Progenitor cell of endocrine pancreas (in vitro differentiated cells): Measurements from ENCODE around the gene SLC38A10. TPM values are rescaled to one million over a fixed set of nuclear protein-coding genes. Genes with fewer than 3 reads are reported as not detected.

Experiments
- DNase-seq: peaks from one replicate; pipeline ENCODE4 v3.0.0; 2021; ENCODE audit warnings: low spot score; ENCODE audit not compliant: unreplicated experiment
- H3K27ac Mint-ChIP-seq: 2 replicates; pipeline ENCODE4 v1.8.0; 2021; ENCODE audit warnings: mild to moderate bottlenecking, moderate library complexity, mixed read lengths
- H3K27me3 Mint-ChIP-seq: 2 replicates; pipeline ENCODE4 v1.8.0; 2021; ENCODE audit warnings: mixed read lengths
- H3K36me3 Mint-ChIP-seq: 2 replicates; pipeline ENCODE4 v1.8.0; 2022; ENCODE audit warnings: mixed read lengths; ENCODE audit not compliant: insufficient read depth
- H3K4me1 Mint-ChIP-seq: 2 replicates; pipeline ENCODE4 v1.8.0; 2021; ENCODE audit warnings: low read depth, mixed read lengths
- H3K4me3 Mint-ChIP-seq: 2 replicates; pipeline ENCODE4 v1.8.0; 2021; ENCODE audit warnings: low read depth, mild to moderate bottlenecking, moderate library complexity, mixed read lengths
- H3K9me3 Mint-ChIP-seq: 2 replicates; pipeline ENCODE4 v1.8.0; 2021; ENCODE audit warnings: low read depth, mixed read lengths
- total RNA-seq: library from RNA; stranded (reverse); gene quantifications from 2 replicates; pipeline ENCODE4 v1.2.1, GENCODE V29; 2021
- TF ChIP-seq, protein P1 (sequence below): fragments of 200-600 bp; sonication (generic); IDR thresholded peaks from one replicate; pipeline ENCODE4 v1.5.0; 2021; ENCODE audit warnings: antibody characterized with exemption, mild to moderate bottlenecking; ENCODE audit not compliant: unreplicated experiment

SLC38A10 gene
- total RNA-seq, 1 donor from 2014 or later = 130 TPM

DNA sequence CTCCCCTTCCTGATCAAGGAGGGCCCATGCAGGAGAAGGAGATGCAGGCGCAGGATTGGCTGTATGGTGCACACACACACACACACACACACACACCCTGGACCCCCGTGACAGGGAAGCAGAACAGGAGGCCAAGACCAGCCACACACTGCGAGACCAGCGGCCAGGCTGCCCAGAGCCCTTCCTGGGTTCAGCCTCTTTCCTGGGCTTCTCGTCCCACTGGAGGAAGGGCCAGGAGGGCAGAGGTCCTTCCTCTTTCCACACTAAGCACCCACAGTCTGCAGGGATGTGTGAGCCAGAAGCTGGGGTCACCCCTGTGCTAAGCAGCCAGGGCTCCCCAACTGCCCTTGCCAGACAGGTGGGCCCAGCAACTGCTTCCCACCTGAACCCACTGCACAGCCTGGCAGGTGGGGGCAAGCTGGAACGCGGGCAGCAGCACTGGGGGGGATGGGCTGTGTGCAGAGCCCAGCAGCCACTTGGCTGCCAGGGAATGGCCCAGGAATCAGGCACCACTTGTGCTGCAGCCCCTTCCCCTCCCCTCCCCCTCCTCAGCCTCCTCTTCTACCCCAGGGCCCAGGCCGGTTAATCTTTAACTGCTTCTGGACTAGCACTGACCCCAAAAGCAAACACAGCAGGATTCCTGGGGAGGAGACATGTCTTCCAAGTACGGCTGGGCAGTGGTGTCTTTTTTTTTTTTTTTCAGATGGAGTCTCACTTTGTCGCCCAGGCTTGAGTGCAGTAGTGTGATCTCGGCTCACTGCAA is 44.6 kb upstream of the SLC38A10 start:
- H3K9me3 Mint-ChIP-seq = no peaks in the 10 kb centered on the region
- TF ChIP-seq, protein P1, sequence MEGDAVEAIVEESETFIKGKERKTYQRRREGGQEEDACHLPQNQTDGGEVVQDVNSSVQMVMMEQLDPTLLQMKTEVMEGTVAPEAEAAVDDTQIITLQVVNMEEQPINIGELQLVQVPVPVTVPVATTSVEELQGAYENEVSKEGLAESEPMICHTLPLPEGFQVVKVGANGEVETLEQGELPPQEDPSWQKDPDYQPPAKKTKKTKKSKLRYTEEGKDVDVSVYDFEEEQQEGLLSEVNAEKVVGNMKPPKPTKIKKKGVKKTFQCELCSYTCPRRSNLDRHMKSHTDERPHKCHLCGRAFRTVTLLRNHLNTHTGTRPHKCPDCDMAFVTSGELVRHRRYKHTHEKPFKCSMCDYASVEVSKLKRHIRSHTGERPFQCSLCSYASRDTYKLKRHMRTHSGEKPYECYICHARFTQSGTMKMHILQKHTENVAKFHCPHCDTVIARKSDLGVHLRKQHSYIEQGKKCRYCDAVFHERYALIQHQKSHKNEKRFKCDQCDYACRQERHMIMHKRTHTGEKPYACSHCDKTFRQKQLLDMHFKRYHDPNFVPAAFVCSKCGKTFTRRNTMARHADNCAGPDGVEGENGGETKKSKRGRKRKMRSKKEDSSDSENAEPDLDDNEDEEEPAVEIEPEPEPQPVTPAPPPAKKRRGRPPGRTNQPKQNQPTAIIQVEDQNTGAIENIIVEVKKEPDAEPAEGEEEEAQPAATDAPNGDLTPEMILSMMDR = no peak
- peak overlapping the region; percentile 57 for H3K4me3 Mint-ChIP-seq
- H3K36me3 Mint-ChIP-seq = peaks cover 16% of the 10 kb centered on the region
- H3K27ac Mint-ChIP-seq = peak overlapping the region; percentile 97
- peaks cover 35% of the 10 kb centered on the region for H3K4me1 Mint-ChIP-seq
- DNase-seq = peak; percentile 81
- H3K27me3 Mint-ChIP-seq = no peaks in the 10 kb centered on the region

DNA sequence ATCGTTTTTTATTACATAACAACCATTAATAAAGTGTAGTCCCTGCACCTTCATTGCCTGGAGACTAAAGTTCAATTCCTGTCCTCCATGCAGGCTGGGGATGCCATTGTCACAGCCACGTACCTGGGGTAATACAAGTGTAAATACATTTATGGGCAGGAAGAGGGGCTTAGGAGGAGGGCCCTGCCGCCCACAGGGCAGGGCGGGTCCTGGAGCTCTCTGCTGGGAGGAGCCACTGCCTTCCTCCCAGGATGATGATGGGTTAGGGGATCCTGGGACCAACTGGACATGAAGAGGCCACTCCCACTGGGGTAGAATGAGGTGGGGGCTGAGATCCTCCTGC is 44.1 kb upstream of the SLC38A10 start:
- H3K27ac Mint-ChIP-seq = peak overlapping the region; percentile 97

DNA sequence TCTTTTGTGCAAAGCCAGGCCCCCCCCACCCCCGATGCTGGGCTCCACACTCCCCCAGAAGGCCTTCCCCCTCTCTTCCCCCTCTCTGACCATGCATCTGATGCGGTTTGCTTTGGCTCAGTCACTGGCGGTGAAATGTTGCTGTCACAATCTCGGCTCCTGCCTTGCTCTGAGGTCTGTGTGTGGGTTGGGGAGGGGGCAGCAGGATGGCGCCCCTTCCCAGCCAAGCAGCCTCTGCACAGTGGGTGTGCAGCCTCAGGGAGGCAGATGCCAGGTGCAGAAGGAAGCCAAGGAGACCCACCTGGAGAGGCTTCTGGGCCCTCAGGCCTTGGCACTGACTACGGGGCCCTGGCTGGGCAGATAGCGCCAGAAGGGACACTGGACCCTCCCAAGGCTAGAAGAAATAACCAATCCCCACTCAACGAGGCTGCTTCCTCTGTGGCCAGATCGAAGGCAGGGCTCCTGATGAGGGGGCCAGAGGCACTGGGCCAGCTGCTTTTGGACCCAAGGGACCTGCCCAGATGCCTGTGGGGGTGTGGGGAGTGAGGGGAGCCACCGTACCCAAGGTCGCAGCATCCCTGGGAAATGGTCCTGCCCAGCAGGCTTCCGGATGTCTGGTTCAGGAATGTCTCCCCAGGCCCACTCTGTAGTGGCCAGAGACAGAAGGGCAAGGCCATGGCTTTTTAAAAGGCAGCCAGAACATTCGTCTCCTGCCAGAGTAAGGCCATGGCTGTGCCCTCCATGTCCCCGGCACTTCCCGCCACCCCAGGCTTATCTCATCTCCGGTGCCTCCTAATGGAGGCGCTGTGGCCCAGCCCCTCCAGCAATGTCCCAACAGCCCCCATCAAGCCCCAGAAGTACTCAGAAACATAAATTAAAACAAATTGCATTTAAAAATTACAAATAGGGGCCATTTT is 43.4 kb upstream of the SLC38A10 start:
- H3K27ac Mint-ChIP-seq = peak overlapping the region; percentile 97
- peaks cover 43% of the 10 kb centered on the region for H3K4me1 Mint-ChIP-seq

More for the DNA sequence above, 44.1 kb upstream of the SLC38A10 start:
- peaks cover 11% of the 10 kb centered on the region for H3K36me3 Mint-ChIP-seq
- no peak for DNase-seq
- no peaks in the 10 kb centered on the region for H3K9me3 Mint-ChIP-seq
- TF ChIP-seq, protein P1 = no peak
- peaks cover 39% of the 10 kb centered on the region for H3K4me1 Mint-ChIP-seq
- peak overlapping the region; percentile 57 for H3K4me3 Mint-ChIP-seq
- no peaks in the 10 kb centered on the region for H3K27me3 Mint-ChIP-seq

DNA sequence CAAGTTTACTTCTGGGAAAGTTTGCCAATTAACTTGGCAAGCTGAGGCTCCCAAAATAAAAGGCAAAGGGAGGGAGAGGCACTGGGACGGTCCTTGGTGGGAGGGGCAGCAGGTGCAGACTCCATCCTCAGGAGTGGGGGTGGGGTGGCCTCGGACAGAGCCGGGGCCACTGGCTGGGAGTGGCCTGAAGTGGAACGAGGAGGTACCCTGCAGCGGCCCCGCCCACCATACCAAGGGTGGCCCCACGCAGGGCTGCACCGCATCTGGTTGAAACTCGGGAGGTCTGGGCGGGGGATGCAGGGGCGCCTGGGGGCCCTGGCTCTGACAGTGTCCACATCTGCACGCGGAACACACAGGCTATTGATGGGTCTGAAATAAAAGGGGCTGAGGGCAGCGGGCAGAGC is 42.4 kb upstream of the SLC38A10 start:
- TF ChIP-seq, protein P1 = no peak
- Mint-ChIP-seq H3K4me1 (peaks cover 49% of the 10 kb centered on the region), H3K36me3 (peaks cover 3% of the 10 kb centered on the region), H3K27ac (no peak overlapping the region), H3K27me3 (peaks cover 4% of the 10 kb centered on the region), H3K4me3 (no peak overlapping the region), H3K9me3 (no peaks in the 10 kb centered on the region)
- no peak for DNase-seq

More for the DNA sequence above, 43.4 kb upstream of the SLC38A10 start:
- Mint-ChIP-seq H3K27me3 (no peaks in the 10 kb centered on the region), H3K9me3 (no peaks in the 10 kb centered on the region), H3K4me3 (no peak overlapping the region), H3K36me3 (peaks cover 8% of the 10 kb centered on the region)
- no peak for DNase-seq
- TF ChIP-seq, protein P1 = no peak

DNA sequence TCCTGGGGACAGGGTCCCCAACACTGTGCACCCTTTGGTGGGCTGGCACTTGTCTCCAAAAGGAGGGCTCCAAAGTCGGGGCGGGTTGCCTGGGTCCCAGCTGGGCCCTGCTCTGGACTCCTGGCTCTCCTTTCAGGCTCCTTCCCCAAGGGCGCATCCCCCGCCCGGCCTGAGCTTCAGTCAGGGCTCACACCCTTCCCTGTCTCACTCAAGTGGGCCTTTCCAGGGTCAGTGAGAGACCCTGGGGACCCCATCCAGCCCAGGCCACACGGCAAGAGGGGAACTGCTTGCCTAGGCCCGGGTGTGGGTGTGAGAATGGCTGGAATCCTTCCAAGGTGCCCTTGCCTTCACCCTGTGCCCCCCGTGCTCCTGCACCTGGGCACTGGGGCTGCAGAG is 41.8 kb upstream of the SLC38A10 start:
- no peak overlapping the region for H3K27ac Mint-ChIP-seq
- H3K36me3 Mint-ChIP-seq = no peaks in the 10 kb centered on the region
- TF ChIP-seq, protein P1 = no peak
- H3K4me1 Mint-ChIP-seq = peaks cover 47% of the 10 kb centered on the region
- DNase-seq = no peak
- no peak overlapping the region for H3K4me3 Mint-ChIP-seq
- peaks cover 4% of the 10 kb centered on the region for H3K27me3 Mint-ChIP-seq
- H3K9me3 Mint-ChIP-seq = no peaks in the 10 kb centered on the region
